GM23248 (cell line): ENCODE measurements around the gene MECP2. TPM values are rescaled to one million over a fixed set of nuclear protein-coding genes. Genes with fewer than 3 reads are reported as not detected.
"Not testable (repeated sequence)": the region's sequence is repeated elsewhere in the genome, so short reads cannot be mapped to it uniquely, and the experiment has no call there.

Experiments
- DNase-seq: peaks from one replicate; pipeline ENCODE4 v3.0.0-alpha.2; 2015
- H2AFZ ChIP-seq: fragments of 200-600 bp; sonication (generic); 2 replicates; pipeline ENCODE4 v1.6.1; 2016; ENCODE audit warnings: antibody characterized with exemption
- H3F3A ChIP-seq: fragments of 200-600 bp; sonication (generic); 2 replicates; pipeline ENCODE4 v1.6.1; 2016; ENCODE audit warnings: mild to moderate bottlenecking, antibody characterized with exemption, mixed run types; ENCODE audit not compliant: insufficient read depth
- H3K27ac ChIP-seq: fragments of 200-600 bp; sonication (generic); 2 replicates; pipeline ENCODE4 v1.5.1; 2016; ENCODE audit warnings: mild to moderate bottlenecking
- H3K27me3 ChIP-seq: fragments of 200-600 bp; sonication (generic); replicated peaks from 2 replicates; pipeline ENCODE4 v1.6.1; 2016; ENCODE audit warnings: mild to moderate bottlenecking; ENCODE audit not compliant: insufficient read depth
- H3K36me3 ChIP-seq: fragments of 200-600 bp; sonication (generic); 2 replicates; pipeline ENCODE4 v1.6.1; 2016; ENCODE audit warnings: low read depth, mild to moderate bottlenecking
- H3K4me1 ChIP-seq: fragments of 200-600 bp; sonication (generic); 2 replicates; pipeline ENCODE4 v1.6.1; 2016; ENCODE audit warnings: mild to moderate bottlenecking; ENCODE audit not compliant: insufficient read depth
- H3K4me2 ChIP-seq: fragments of 200-600 bp; sonication (generic); one replicate; pipeline ENCODE4 v1.6.1; 2016; ENCODE audit warnings: mild to moderate bottlenecking; ENCODE audit not compliant: unreplicated experiment
- H3K4me3 ChIP-seq: fragments of 200-600 bp; sonication (generic); 2 replicates; pipeline ENCODE4 v1.5.1; 2016; ENCODE audit warnings: mild to moderate bottlenecking
- H3K79me2 ChIP-seq: fragments of 200-600 bp; sonication (generic); 2 replicates; pipeline ENCODE4 v1.6.1; 2016; ENCODE audit warnings: mild to moderate bottlenecking; ENCODE audit not compliant: insufficient read depth
- H3K9ac ChIP-seq: fragments of 200-600 bp; sonication (generic); 2 replicates; pipeline ENCODE4 v1.6.1; 2016; ENCODE audit warnings: mild to moderate bottlenecking
- H3K9me2 ChIP-seq: fragments of 200-600 bp; sonication (generic); 2 replicates; pipeline ENCODE4 v1.6.1; 2016; ENCODE audit warnings: mixed run types, mild to moderate bottlenecking, moderate library complexity; ENCODE audit not compliant: insufficient read depth
- H3K9me3 ChIP-seq: fragments of 200-600 bp; sonication (generic); one replicate; pipeline ENCODE4 v1.6.1; 2017; ENCODE audit warnings: low read depth
- H4K20me1 ChIP-seq: fragments of 200-600 bp; sonication (generic); 2 replicates; pipeline ENCODE4 v1.6.0; 2016; ENCODE audit not compliant: insufficient read depth
- EZH2 ChIP-seq: fragments of 200-600 bp; sonication (generic); IDR thresholded peaks from 2 replicates; pipeline ENCODE4 v1.6.1; 2018; ENCODE audit warnings: antibody characterized with exemption, mild to moderate bottlenecking; ENCODE audit not compliant: insufficient read depth, poor library complexity, severe bottlenecking
- EZH2phosphoT487 ChIP-seq: fragments of 200-600 bp; sonication (generic); IDR thresholded peaks from 2 replicates; pipeline ENCODE4 v1.6.1; 2018; ENCODE audit warnings: antibody characterized with exemption, moderate library complexity, mild to moderate bottlenecking, low read depth; ENCODE audit not compliant: insufficient read depth
- WGBS, 2 experiments: methylation state at CpG; one replicate each; pipeline ENCODE4 v1.1.6; 2015 to 2017; ENCODE audit warnings: low lambda C conversion rate in 2 of 2, low coverage in 1 of 2; ENCODE audit errors: missing lambda C conversion rate in 2 of 2; 5-methylcytosine and 5-hydroxymethylcytosine counted together
- in situ Hi-C: fragments of 300-500 bp; cut with MboI; formaldehyde crosslinking; loops from 2 replicates; pipeline ENCODE4 v1.15.0; 2020
- polyA plus RNA-seq: library from polyadenylated mRNA; unstranded; fragments of >200 nt; fragmentation: Nextera tagmentation; extraction: Ambion mirVana; gene quantifications from 2 replicates; pipeline ENCODE4 v1.2.1, GENCODE V29; 2016
- total RNA-seq: library from RNA; depleted of rRNA; stranded (reverse); fragments of >200 nt; shearing (Covaris generic); gene quantifications from 2 replicates; pipeline ENCODE4 v1.2.3, GENCODE V29; 2014

MECP2 gene
- total and polyA plus RNA-seq, 2 experiments from 2014 or later, result 10.3 to 16.5 TPM

GRCh38 chrX:153983321-153983801, 114.2 kb downstream of the MECP2 start:
- in situ Hi-C loops, result no loop called here
- no peak for DNase-seq

GRCh38 chrX:153981771-153982533, 115.6 kb downstream of the MECP2 start:
- Histone ChIP-seq H3K36me3 (no peaks in the 10 kb centered on the region), H2AFZ (no peak overlapping the region), H3K79me2 (no peaks in the 10 kb centered on the region), H4K20me1 (no peaks in the 10 kb centered on the region), H3K27me3 (no peaks in the 10 kb centered on the region), H3K4me1 (no peaks in the 10 kb centered on the region), H3K9me2 (no peaks in the 10 kb centered on the region), H3K4me3 (no peak overlapping the region), H3K9ac (no peak overlapping the region), H3F3A (no peaks in the 10 kb centered on the region), H3K27ac (no peak overlapping the region), H3K4me2 (no peak overlapping the region), H3K9me3 (no peaks in the 10 kb centered on the region)
- in situ Hi-C loops, result no loop called here
- TF ChIP-seq EZH2phosphoT487 (no peak), EZH2 (no peak)
- no peak for DNase-seq
- WGBS, 2 experiments, result 91 to 100% methylated on average over 6 to 39 of the region's 52 CpGs

More at GRCh38 chrX:153983321-153983801, 114.2 kb downstream of the MECP2 start:
- H3K9me3 ChIP-seq, result no peaks in the 10 kb centered on the region
- H3K9ac ChIP-seq, result no peak overlapping the region
- TF ChIP-seq EZH2 (no peak), EZH2phosphoT487 (no peak)
- no peak overlapping the region for H3K27ac ChIP-seq
- no peaks in the 10 kb centered on the region for H3K9me2 ChIP-seq
- 81 to 82% methylated on average over 8 to 12 of the region's 12 CpGs for WGBS, 2 experiments
- H3K4me1 ChIP-seq, result no peaks in the 10 kb centered on the region
- no peaks in the 10 kb centered on the region for H3K27me3 ChIP-seq
- H3F3A ChIP-seq, result no peaks in the 10 kb centered on the region
- H4K20me1 ChIP-seq, result no peaks in the 10 kb centered on the region
- H3K4me2 ChIP-seq, result no peak overlapping the region
- H3K36me3 ChIP-seq, result no peaks in the 10 kb centered on the region
- H3K79me2 ChIP-seq, result no peaks in the 10 kb centered on the region
- H2AFZ ChIP-seq, result no peak overlapping the region
- H3K4me3 ChIP-seq, result no peak overlapping the region

GRCh38 chrX:153981231-153981630, 116.3 kb downstream of the MECP2 start:
- WGBS, 2 experiments, result 89 to 93% methylated on average over 4 to 7 of the region's 7 CpGs
- H3K4me2 ChIP-seq, result no peak overlapping the region
- H3F3A ChIP-seq, result no peaks in the 10 kb centered on the region
- no peak for TF ChIP-seq EZH2
- no peak for TF ChIP-seq EZH2phosphoT487
- no peak overlapping the region for H2AFZ ChIP-seq
- H3K36me3 ChIP-seq, result no peaks in the 10 kb centered on the region
- in situ Hi-C loops, result no loop called here
- no peaks in the 10 kb centered on the region for H3K9me2 ChIP-seq
- no peak overlapping the region for H3K4me3 ChIP-seq
- H3K27ac ChIP-seq, result no peak overlapping the region
- H3K9me3 ChIP-seq, result no peaks in the 10 kb centered on the region
- peaks cover 7% of the 10 kb centered on the region; the same call in 1 of the 2 replicates for H3K79me2 ChIP-seq
- DNase-seq, result no peak
- H3K4me1 ChIP-seq, result no peaks in the 10 kb centered on the region
- H3K9ac ChIP-seq, result no peak overlapping the region
- H3K27me3 ChIP-seq, result no peaks in the 10 kb centered on the region
- no peaks in the 10 kb centered on the region for H4K20me1 ChIP-seq

- in situ Hi-C loops, H3K9me3 ChIP-seq, H3K36me3 ChIP-seq, H4K20me1 ChIP-seq, H3K4me1 ChIP-seq, H3K4me2 ChIP-seq, DNase-seq, H3K27me3 ChIP-seq, H3K4me3 ChIP-seq, H2AFZ ChIP-seq, H3F3A ChIP-seq, H3K9me2 ChIP-seq, H3K9ac ChIP-seq, H3K27ac ChIP-seq: not testable (repeated sequence)
- H3K79me2 ChIP-seq, result peaks cover 13% of the 10 kb centered on the region; the same call in 1 of the 2 replicates
- 82 to 87% methylated on average over 8 of the region's 10 CpGs for WGBS, 2 experiments
Measured at GRCh38 chrX:153980394-153980793, 117.1 kb downstream of the MECP2 start.
